COLO829 (cell line): ENCODE measurements around the gene CARS2.
A peak's percentile ranks its signal among the peaks of the same experiment; 100 is the strongest.
"Not testable (repeated sequence)": the region's sequence is repeated elsewhere in the genome, so short reads cannot be mapped to it uniquely, and the experiment has no call there.

Experiments used
- DNase-seq: peaks from one replicate; pipeline ENCODE4 v3.0.0; 2012; ENCODE audit warnings: low spot score

The CARS2 gene

GRCh38 chr13:110705826-110706569 lies at the start of gene CARS2:
Gene CARS2 (minus strand): TSS chr13:110706116. CDS start chr13:110706093, 23 bp downstream.
- DNase-seq: peak; percentile 91

- no peak for DNase-seq
These were observed 42.4 kb upstream of the CARS2 start for GRCh38 chr13:110748271-110748670.

GRCh38 chr13:110746438-110746837 lies 40.5 kb upstream of the CARS2 start:
- no peak for DNase-seq

GRCh38 chr13:110743687-110744086 lies 37.8 kb upstream of the CARS2 start:
- DNase-seq: no peak

GRCh38 chr13:110737555-110737954 lies 31.6 kb upstream of the CARS2 start:
- no peak for DNase-seq

GRCh38 chr13:110734561-110734960 lies 28.6 kb upstream of the CARS2 start:
- no peak for DNase-seq

- no peak for DNase-seq
These were observed 25.2 kb upstream of the CARS2 start for GRCh38 chr13:110731072-110731471.

- DNase-seq: no peak
These were observed 20.8 kb upstream of the CARS2 start for GRCh38 chr13:110726726-110727125.

GRCh38 chr13:110726153-110726552 lies 20.2 kb upstream of the CARS2 start:
- DNase-seq: not testable (repeated sequence)

GRCh38 chr13:110723598-110723997 lies 17.7 kb upstream of the CARS2 start:
- DNase-seq: no peak

- no peak for DNase-seq
These were observed 17.1 kb upstream of the CARS2 start for GRCh38 chr13:110722971-110723370.

GRCh38 chr13:110719036-110719710 lies 13.3 kb upstream of the CARS2 start:
- DNase-seq: no peak

GRCh38 chr13:110716247-110716515 lies 10.3 kb upstream of the CARS2 start:
- DNase-seq: no peak

- DNase-seq: peak; percentile 92
These were observed 9.7 kb upstream of the CARS2 start for GRCh38 chr13:110715395-110716246.

GRCh38 chr13:110714797-110715394 lies 9.0 kb upstream of the CARS2 start:
- no peak for DNase-seq

- DNase-seq: no peak
These were observed 8.3 kb upstream of the CARS2 start for GRCh38 chr13:110713981-110714796.

- DNase-seq: peak; percentile 91
These were observed 7.7 kb upstream of the CARS2 start, which contains the start of gene ING1 for GRCh38 chr13:110713642-110713952. Gene ING1 (plus strand): TSS chr13:110713700. CDS start chr13:110714150, 450 bp downstream.

GRCh38 chr13:110712849-110713641 lies 7.1 kb upstream of the CARS2 start:
- peak; percentile 99 for DNase-seq

- peak; percentile 84 for DNase-seq
These were observed 6.3 kb upstream of the CARS2 start for GRCh38 chr13:110712081-110712848.
